Muscle layer of duodenum (tissue), 2 donors: ENCODE data around the gene GALNT17.

ENCODE experiments used
- H3K27ac ChIP-seq: one replicate; pipeline ENCODE4 v1.7.0; 2013; ENCODE audit warnings: mild to moderate bottlenecking, low read length
- H3K27me3 ChIP-seq: one replicate; pipeline ENCODE4 v1.7.0; 2013; ENCODE audit warnings: low read depth, mild to moderate bottlenecking, control low read depth, low read length
- H3K36me3 ChIP-seq, 2 donors: one replicate each; pipeline ENCODE4 v1.7.0; 2013; ENCODE audit warnings: low read length in 2 of 2, control low read depth in 1 of 2, mild to moderate bottlenecking in 1 of 2; ENCODE audit not compliant: insufficient read depth in 2 of 2, control insufficient read depth in 1 of 2
- H3K4me1 ChIP-seq, 2 donors: one replicate each; pipeline ENCODE4 v1.7.0; 2013; ENCODE audit warnings: low read length in 2 of 2, mild to moderate bottlenecking in 2 of 2, control low read depth in 1 of 2, moderate library complexity in 1 of 2; ENCODE audit not compliant: insufficient read depth in 2 of 2, control insufficient read depth in 1 of 2
- H3K4me3 ChIP-seq, 2 donors: one replicate each; pipeline ENCODE4 v1.7.0; 2013; ENCODE audit warnings: low read length in 2 of 2, low read depth in 1 of 2, mild to moderate bottlenecking in 1 of 2
- H3K9me3 ChIP-seq, 2 donors: one replicate each; pipeline ENCODE4 v1.7.0; 2013; ENCODE audit warnings: low read length in 2 of 2, control low read depth in 1 of 2, mild to moderate bottlenecking in 1 of 2; ENCODE audit not compliant: control insufficient read depth in 1 of 2
- donor health status: healthy.

Gene GALNT17

GRCh38 chr7:71754828-71755227, 622.9 kb downstream of the GALNT17 start:
- no peak overlapping the region for H3K27ac ChIP-seq
- H3K4me1 ChIP-seq, result peaks cover 0 to 8% of the 10 kb centered on the region in 2 donors

GRCh38 chr7:71761336-71761735, 629.4 kb downstream of the GALNT17 start:
- no peak overlapping the region for H3K4me3 ChIP-seq
- no peak overlapping the region for H3K27ac ChIP-seq
- H3K36me3 ChIP-seq, result no peaks in the 10 kb centered on the region
- peaks cover 10 to 13% of the 10 kb centered on the region in 2 donors for H3K9me3 ChIP-seq
- no peaks in the 10 kb centered on the region for H3K4me1 ChIP-seq
- no peaks in the 10 kb centered on the region for H3K27me3 ChIP-seq

More at GRCh38 chr7:71754828-71755227, 622.9 kb downstream of the GALNT17 start:
- H3K27me3 ChIP-seq, result peaks cover 6% of the 10 kb centered on the region
- H3K9me3 ChIP-seq, result no peaks in the 10 kb centered on the region
- H3K4me3 ChIP-seq, result no peak overlapping the region
- no peaks in the 10 kb centered on the region for H3K36me3 ChIP-seq
